GM20431 (cell line): Measurements from ENCODE around the gene YWHAG.
"Not testable (repeated sequence)": the region's sequence is repeated elsewhere in the genome, so short reads cannot be mapped to it uniquely, and the experiment has no call there.

Experiments
- in situ Hi-C: fragments of 300-500 bp; cut with MseI, MboI; formaldehyde crosslinking; loops from one replicate; pipeline ENCODE4 v1.15.0; 2020; ENCODE audit warnings: low sequenced_read_pairs; ENCODE audit not compliant: unreplicated experiment

The YWHAG gene

GRCh38 chr7:76352193-76352592 lies 6.6 kb downstream of the YWHAG start:
- in situ Hi-C loops = no loop called here

DNA sequence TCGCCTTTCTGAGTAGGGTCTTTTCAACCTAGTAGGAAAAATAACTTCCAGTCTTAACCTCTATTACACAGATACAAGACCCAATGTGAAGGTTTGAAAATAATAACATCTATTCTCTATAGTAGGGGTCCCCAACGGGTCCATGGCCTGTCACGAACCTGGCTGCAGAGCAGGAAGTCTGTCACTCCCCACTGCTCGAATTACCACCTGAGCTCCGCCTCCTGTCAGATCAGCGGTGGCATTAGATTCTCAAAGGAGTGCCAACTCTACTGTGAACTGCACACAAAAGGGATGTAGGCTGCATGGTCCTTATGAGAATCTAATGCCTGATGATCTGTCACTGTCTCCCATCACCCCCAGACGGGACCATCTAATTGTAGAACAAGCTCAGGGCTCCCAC lies 7.4 kb downstream of the YWHAG start:
- in situ Hi-C loops = no loop called here

GRCh38 chr7:76349313-76349885 lies 9.4 kb downstream of the YWHAG start:
- in situ Hi-C loops = no loop called here

GRCh38 chr7:76347710-76348109 lies 11.1 kb downstream of the YWHAG start:
- in situ Hi-C loops = no loop called here

DNA sequence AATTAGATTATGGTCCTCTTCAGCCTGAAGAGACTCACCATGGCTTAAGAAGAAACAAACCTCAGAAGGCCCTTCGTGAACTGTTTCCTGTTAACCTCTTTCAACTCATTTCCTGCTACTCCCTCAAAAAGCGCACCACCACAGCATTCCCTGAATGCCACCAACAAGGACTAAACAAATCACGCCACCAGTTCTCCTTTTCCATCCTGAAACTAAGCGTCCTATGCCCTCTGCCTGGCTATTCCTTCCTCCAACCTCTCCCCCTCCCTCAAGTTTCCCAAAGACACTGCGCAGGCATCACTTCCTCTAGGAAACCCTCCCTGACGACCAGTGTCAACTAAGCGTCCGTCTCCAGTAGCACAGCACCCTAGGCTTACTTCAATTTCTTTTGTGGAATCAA lies 12.0 kb downstream of the YWHAG start:
- in situ Hi-C loops = no loop called here

DNA sequence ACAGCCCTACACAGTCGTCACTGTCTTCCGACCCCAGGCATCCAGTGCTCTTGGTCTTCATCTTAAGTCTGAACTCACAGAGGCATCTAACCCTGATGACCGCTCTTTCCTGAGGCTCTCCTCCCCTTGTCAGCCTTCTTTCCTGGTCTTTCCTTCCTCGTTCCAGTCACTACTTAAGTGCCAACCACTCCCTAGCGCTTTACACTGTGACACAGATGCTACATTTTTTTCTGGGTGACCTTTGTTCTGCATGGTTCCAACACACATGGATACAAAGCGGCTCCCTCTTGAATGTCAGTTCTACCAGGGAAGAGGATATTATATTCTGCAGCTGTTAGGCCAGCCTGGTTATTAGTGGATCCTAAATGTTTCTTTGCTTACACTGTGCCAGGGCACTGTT lies 12.7 kb downstream of the YWHAG start:
- in situ Hi-C loops = no loop called here

DNA sequence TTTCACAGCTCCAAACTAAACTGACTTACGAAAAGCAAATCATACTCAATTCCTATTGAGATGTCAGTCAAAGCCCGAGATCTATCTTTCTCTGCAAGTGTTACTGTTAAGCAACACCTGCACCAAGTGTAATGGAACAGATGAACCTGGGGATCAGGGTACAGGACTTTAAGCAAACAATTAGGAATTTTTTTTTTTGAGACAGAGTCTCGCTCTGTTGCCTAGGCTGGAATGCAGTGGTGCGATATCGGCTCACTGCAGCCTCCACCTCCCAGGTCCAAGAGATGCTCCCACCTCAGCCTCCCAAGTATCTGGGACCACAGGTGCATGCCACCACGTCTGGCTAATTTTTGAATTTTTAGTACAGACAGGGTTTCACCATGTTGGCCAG lies 14.9 kb downstream of the YWHAG start:
- in situ Hi-C loops = no loop called here

DNA sequence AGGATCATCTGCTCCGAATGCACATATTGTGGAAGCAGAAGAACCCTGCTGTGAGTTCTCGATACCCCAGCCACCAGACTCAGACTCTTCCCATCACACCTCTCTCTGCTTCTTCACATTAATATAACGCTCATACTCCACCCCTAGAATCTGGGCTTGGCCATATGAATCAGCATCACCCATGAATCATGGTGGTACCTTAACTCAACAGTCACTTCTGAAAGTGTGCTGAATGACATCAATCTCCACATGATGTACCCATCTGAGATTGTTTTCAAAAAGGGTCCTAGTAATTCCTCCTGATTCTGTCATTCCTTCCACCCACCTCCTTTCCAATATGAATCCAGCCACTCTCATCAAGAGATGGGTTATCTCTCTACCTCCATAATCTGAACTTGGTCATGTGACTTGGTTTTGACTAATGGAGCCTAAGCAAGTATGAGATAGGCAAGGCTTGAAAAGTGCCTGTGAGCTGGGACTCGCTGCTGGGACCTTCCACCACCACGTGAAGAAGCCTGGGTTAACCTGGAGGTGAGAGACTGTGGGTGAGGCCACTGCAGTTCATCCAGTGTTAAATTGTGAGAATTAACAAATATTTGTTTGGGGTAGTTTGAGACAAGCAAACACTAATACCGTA lies 15.4 kb downstream of the YWHAG start:
- in situ Hi-C loops = no loop called here

DNA sequence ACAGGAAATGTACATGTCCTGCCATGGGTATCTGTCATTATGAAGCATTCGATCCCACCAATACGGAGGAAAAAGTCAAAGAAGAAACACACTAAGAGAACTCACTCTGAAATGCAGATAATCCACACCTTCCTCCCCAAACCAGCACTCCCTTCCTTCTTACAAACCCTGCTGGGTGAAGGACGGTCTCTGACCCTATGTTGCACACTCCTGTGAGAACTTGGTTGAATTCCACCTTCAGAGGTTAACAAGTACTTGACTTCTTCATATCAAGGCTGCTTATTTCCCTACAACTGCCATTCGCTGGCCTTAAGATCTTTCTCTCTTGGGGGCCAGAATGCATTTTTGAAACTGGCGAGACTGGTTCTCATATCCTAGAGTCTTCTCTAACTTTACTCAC lies 16.6 kb downstream of the YWHAG start:
- in situ Hi-C loops = no loop called here

- in situ Hi-C loops = no loop called here
Measured at GRCh38 chr7:76340617-76341131, 18.1 kb downstream of the YWHAG start.

DNA sequence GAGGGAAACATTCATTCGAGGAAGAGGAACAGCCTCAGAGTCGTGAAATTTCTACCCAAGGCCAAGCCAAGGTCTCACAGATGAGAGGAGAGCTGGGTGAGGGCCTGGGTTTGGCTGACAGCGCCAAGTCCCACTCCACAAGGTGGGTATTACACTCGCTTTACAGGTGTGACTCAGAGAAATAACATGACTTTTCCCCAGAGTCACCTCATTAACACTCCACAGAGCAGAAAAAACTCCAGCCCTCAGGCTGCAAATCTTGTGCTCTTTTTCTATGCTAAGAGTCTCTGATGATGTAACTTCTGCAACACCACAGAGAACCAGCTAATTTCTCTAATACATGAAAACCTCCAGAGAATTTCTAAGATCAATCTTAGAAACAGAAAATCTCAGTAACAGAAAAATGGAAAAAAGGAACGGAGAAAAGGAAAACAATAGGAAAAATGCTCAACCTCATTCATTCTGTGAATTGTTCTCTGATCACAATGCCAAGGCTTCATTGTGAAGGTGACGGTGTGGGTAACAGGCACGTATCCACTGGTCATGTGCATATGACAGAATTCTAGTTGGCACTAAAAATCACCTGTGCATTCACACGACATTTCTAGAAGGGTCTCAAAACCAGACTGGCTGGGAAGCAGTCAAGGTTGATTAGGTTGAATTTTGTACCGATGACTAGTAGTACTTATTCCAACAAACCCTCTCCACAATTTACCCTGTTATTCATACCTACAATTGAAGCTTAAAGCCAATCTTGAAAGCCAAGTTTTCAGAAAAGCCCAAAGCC lies 20.3 kb downstream of the YWHAG start:
- in situ Hi-C loops = no loop called here

- in situ Hi-C loops = no loop called here
Measured at GRCh38 chr7:76337147-76337546, 21.6 kb downstream of the YWHAG start.

GRCh38 chr7:76336094-76336493 lies 22.7 kb downstream of the YWHAG start:
- in situ Hi-C loops = no loop called here

- in situ Hi-C loops = not testable (repeated sequence)
Measured at GRCh38 chr7:76335417-76335816, 23.4 kb downstream of the YWHAG start.

DNA sequence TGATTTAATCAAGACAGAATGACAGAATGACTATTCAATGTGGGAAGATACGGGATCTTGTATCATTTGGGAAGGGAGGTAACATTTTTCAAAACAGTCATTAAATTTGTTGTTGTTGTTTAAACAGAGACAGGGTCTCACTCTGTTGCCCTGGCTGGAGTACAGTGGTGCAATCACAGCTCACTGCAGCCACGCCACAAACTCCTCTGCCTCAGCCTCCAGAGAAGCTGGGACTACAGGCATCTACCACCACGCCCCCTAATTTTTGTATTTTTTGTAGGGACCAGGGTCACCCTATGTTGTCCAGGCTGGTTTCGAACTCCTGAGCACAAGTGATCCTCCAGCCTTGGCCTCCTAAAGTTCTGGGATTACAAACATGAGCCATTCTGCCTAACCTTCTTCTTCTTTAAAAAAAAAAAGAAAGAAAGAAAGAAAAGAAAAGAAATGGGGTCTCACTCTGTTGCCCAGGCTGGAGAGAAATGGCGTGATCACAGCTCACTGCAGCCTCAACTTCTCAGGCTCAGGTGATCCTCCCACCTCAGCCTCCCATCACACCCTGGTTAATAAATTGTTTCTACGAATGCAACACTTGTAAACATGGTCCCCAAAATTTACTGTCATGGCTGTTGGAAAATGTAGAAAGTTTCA lies 24.3 kb downstream of the YWHAG start:
- in situ Hi-C loops = no loop called here

- in situ Hi-C loops = no loop called here
Measured at GRCh38 chr7:76333511-76334101, 25.2 kb downstream of the YWHAG start.

DNA sequence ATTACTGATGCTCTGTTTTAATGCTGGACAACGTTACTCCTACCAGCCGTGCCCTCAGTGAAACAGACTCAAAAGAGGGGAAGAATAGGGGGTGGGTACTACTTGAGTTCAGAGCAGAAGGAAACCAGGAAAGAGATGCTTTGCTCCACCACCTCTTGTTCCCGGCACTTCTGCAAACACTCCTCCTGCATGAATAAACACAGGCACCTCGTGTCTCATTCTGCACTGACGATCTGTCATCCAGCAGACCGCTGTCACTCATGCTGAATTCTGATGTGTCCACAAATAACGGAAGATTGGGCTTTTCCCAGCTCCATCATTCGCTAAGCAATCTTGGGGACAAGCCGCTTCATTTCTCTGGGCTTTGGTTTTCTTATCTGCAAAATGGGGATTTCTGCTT lies 26.7 kb downstream of the YWHAG start:
- in situ Hi-C loops = no loop called here

GRCh38 chr7:76330673-76331072 lies 28.1 kb downstream of the YWHAG start:
- in situ Hi-C loops = no loop called here

GRCh38 chr7:76330261-76330660 lies 28.5 kb downstream of the YWHAG start:
- in situ Hi-C loops = no loop called here

DNA sequence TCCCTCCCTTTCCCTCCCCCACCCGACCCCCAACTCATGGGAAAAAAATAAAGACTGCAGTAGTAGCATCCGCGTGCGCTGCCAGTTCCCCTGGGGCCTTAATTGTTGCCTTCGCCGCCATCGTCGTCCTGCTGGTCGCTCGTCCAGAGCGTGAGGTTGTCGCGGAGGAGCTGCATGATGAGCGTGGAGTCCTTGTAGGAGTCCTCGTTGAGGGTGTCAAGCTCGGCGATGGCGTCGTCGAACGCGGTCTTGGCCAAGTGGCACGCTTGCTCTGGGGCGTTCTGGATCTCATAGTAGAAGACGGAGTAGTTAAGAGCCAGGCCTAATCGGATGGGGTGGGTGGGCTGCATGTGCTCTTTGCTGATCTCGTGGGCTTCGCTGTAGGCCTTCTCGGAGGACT lies 29.3 kb downstream of the YWHAG start:
- in situ Hi-C loops = no loop called here
